Fibroblast of skin of abdomen (primary cell): ENCODE results near the gene TXN. TPM values are rescaled to one million over a fixed set of nuclear protein-coding genes. Genes with fewer than 3 reads are reported as not detected.

ENCODE experiments used
- DNase-seq: peaks from one replicate; pipeline ENCODE4 v3.0.0-alpha.2; 2013
- polyA plus RNA-seq, 2 experiments: library from polyadenylated mRNA; unstranded; fragments of 120-200 nt; gene quantifications; one replicate each; pipeline ENCODE4 v1.2.1, GENCODE V29; 2013; ENCODE audit not compliant: insufficient read length in 2 of 2

TXN gene
- 229 TPM for polyA plus RNA-seq (2013, experiment 1 of 2; ENCODE audit: insufficient read length)
- polyA plus RNA-seq (2013, experiment 2 of 2; ENCODE audit: insufficient read length): 235 TPM

GRCh38 chr9:110256380-110257096 is at the start of gene TXN:
Gene TXN, minus strand, starts transcription at chr9:110256507. Its CDS starts 72 bp downstream, at chr9:110256435.
- DNase-seq: peak; percentile 90

- DNase-seq: peak; percentile 60
Observed at GRCh38 chr9:110303133-110303532, 46.8 kb upstream of the TXN start.

GRCh38 chr9:110298043-110298605 is 41.8 kb upstream of the TXN start:
- no peak for DNase-seq

- DNase-seq: no peak
Observed at GRCh38 chr9:110293248-110293647, 36.9 kb upstream of the TXN start.

- no peak for DNase-seq
Observed at GRCh38 chr9:110291921-110292557, 35.7 kb upstream of the TXN start.

GRCh38 chr9:110290001-110290400 is 33.7 kb upstream of the TXN start:
- DNase-seq: no peak

GRCh38 chr9:110288503-110288902 is 32.2 kb upstream of the TXN start:
- no peak for DNase-seq

GRCh38 chr9:110287289-110287680 is 31.0 kb upstream of the TXN start:
- no peak for DNase-seq

- DNase-seq: no peak
Observed at GRCh38 chr9:110284211-110284844, 28.0 kb upstream of the TXN start.

- DNase-seq: no peak
Observed at GRCh38 chr9:110283751-110284150, 27.4 kb upstream of the TXN start.

GRCh38 chr9:110282739-110283081 is 26.4 kb upstream of the TXN start:
- DNase-seq: no peak

GRCh38 chr9:110282018-110282738 is 25.9 kb upstream of the TXN start:
- no peak for DNase-seq

- no peak for DNase-seq
Observed at GRCh38 chr9:110278080-110278707, 21.9 kb upstream of the TXN start.

GRCh38 chr9:110276781-110277180 is 20.5 kb upstream of the TXN start:
- DNase-seq: no peak

- DNase-seq: no peak
Observed at GRCh38 chr9:110270211-110270995, 14.1 kb upstream of the TXN start.

GRCh38 chr9:110266795-110267194 is 10.5 kb upstream of the TXN start:
- no peak for DNase-seq

GRCh38 chr9:110261632-110262031 is 5.3 kb upstream of the TXN start:
- DNase-seq: no peak

- peak; percentile 29 for DNase-seq
Observed at GRCh38 chr9:110260911-110261310, 4.6 kb upstream of the TXN start.

- no peak for DNase-seq
Observed at GRCh38 chr9:110259566-110259965, 3.3 kb upstream of the TXN start.

GRCh38 chr9:110258690-110259091 is 2.4 kb upstream of the TXN start:
- DNase-seq: no peak

GRCh38 chr9:110257956-110258355 is 1.6 kb upstream of the TXN start:
- no peak for DNase-seq
